SK-N-SH (cell line): ENCODE data around the gene SNRK. TPM values are rescaled to one million over a fixed set of nuclear protein-coding genes. Genes with fewer than 3 reads are reported as not detected.

Experiments
- CTCF ChIA-PET: fragments of 300-600, 350-600 bp; formaldehyde crosslinking; extraction: SDS; loops from one replicate; lab custom pipeline; 2021; lab: Yijun Ruan, JAX
- POLR2A ChIA-PET: fragments of 350-600 bp; sonication (Branson Sonifier 250); formaldehyde crosslinking; extraction: SDS; loops from one replicate; lab custom pipeline; 2020; ENCODE audit warnings: antibody characterized with exemption, inconsistent platforms; lab: Yijun Ruan, JAX
- DNase-seq: peaks from one replicate; pipeline ENCODE4 v3.0.0; 2012
- H2AFZ ChIP-seq: fragments of 200-600 bp; sonication (generic); 2 replicates; pipeline ENCODE4 v1.8.1; 2016; ENCODE audit warnings: antibody characterized with exemption, mild to moderate bottlenecking, low read depth
- H3F3A ChIP-seq: fragments of 200-600 bp; sonication (generic); replicated peaks from 2 replicates; pipeline ENCODE3; 2016; ENCODE audit warnings: antibody characterized with exemption, mild to moderate bottlenecking; ENCODE audit not compliant: insufficient read depth
- H3K27ac ChIP-seq, 2 experiments: fragments of 200-500 bp in 1 of 2; fragments of 200-600 bp in 1 of 2; sonication (Bioruptor generic) in 1 of 2; sonication (generic), shearing (Covaris generic) in 1 of 2; 2 replicates each; pipeline versions ENCODE4 v1.5.1 to v1.6.1; 2014 to 2016; ENCODE audit warnings: low read depth in 2 of 2, inconsistent platforms in 1 of 2, low read length in 1 of 2, mild to moderate bottlenecking in 1 of 2, mixed read lengths in 1 of 2
- H3K27me3 ChIP-seq: fragments of 200-600 bp; sonication (generic), shearing (Covaris generic); 2 replicates; pipeline ENCODE4 v1.6.1; 2016; ENCODE audit warnings: mixed run types; ENCODE audit not compliant: insufficient read depth
- H3K36me3 ChIP-seq, 2 experiments: fragments of 200-500 bp in 1 of 2; fragments of 200-600 bp in 1 of 2; sonication (Bioruptor generic) in 1 of 2; sonication (generic) in 1 of 2; replicated peaks in 1 of 2; 2 replicates each; pipeline versions ENCODE3 to v1.5.1; 2014 to 2016; ENCODE audit warnings: low read length in 1 of 2, mild to moderate bottlenecking in 1 of 2; ENCODE audit not compliant: insufficient read depth in 2 of 2, control insufficient read depth in 1 of 2
- H3K4me1 ChIP-seq, 2 experiments: fragments of 200-500 bp in 1 of 2; fragments of 200-600 bp in 1 of 2; sonication (Bioruptor generic) in 1 of 2; sonication (generic), shearing (Covaris generic) in 1 of 2; 2 replicates each; pipeline versions ENCODE4 v1.5.1 to v1.6.1; 2014 to 2016; ENCODE audit warnings: low read depth in 1 of 2, low read length in 1 of 2, mixed run types in 1 of 2; ENCODE audit not compliant: insufficient read depth in 2 of 2, control insufficient read depth in 1 of 2
- H3K4me2 ChIP-seq: fragments of 200-600 bp; sonication (generic), shearing (Covaris generic); 2 replicates; pipeline ENCODE4 v1.6.1; 2017; ENCODE audit warnings: mixed run types
- H3K4me3 ChIP-seq, 2 experiments: fragments of 200-500 bp in 1 of 2; fragments of 200-600 bp in 1 of 2; sonication (Bioruptor generic) in 1 of 2; sonication (generic), shearing (Covaris generic) in 1 of 2; 2 replicates each; pipeline versions ENCODE4 v1.5.1 to v1.8.1; 2014 to 2016; ENCODE audit warnings: low read depth in 2 of 2, inconsistent platforms in 1 of 2, low read length in 1 of 2, mild to moderate bottlenecking in 1 of 2, mixed read lengths in 1 of 2, moderate library complexity in 1 of 2
- H3K79me2 ChIP-seq: fragments of 200-600 bp; sonication (generic); 2 replicates; pipeline ENCODE4 v1.8.1; 2017; ENCODE audit warnings: mild to moderate bottlenecking; ENCODE audit not compliant: insufficient read depth
- H3K9ac ChIP-seq: fragments of 200-600 bp; sonication (generic); 2 replicates; pipeline ENCODE4 v1.6.1; 2017; ENCODE audit warnings: mixed run types
- H3K9me2 ChIP-seq: fragments of 200-600 bp; sonication (generic); 2 replicates; pipeline ENCODE4 v1.6.1; 2017; ENCODE audit warnings: mixed run types
- H3K9me3 ChIP-seq: fragments of 200-600 bp; sonication (generic); 2 replicates; pipeline ENCODE4 v1.6.1; 2017; ENCODE audit warnings: mixed run types, mild to moderate bottlenecking, moderate library complexity
- H4K20me1 ChIP-seq: fragments of 200-600 bp; sonication (generic); 2 replicates; pipeline ENCODE4 v1.6.1; 2017; ENCODE audit warnings: mild to moderate bottlenecking, mixed run types; ENCODE audit not compliant: insufficient read depth
- EZH2phosphoT487 ChIP-seq: fragments of 200-600 bp; sonication (generic); IDR thresholded peaks from 2 replicates; pipeline ENCODE4 v1.6.1; 2017; ENCODE audit warnings: low read depth, mixed run types, mild to moderate bottlenecking, antibody characterized with exemption, moderate library complexity, borderline replicate concordance
- FOSL2 ChIP-seq: IDR thresholded peaks from 2 replicates; pipeline ENCODE4 v1.4.0; 2012; ENCODE audit warnings: low read depth, mild to moderate bottlenecking, moderate library complexity, borderline replicate concordance
- FOXJ3 ChIP-seq: sonication (generic); formaldehyde crosslinking; IDR thresholded peaks from 2 replicates; pipeline ENCODE4 v1.5.1; 2020; ENCODE audit warnings: mild to moderate bottlenecking, missing genetic modification reagents
- FOXM1 ChIP-seq: IDR thresholded peaks from 2 replicates; pipeline ENCODE4 v1.4.0; 2012; ENCODE audit warnings: low read depth, mild to moderate bottlenecking
- GATA2 ChIP-seq: sonication (generic); formaldehyde crosslinking; IDR thresholded peaks from 2 replicates; pipeline ENCODE4 v1.5.0; 2020; ENCODE audit warnings: mild to moderate bottlenecking, missing genetic modification reagents
- MEF2A ChIP-seq: IDR thresholded peaks from 2 replicates; pipeline ENCODE4 v1.4.0; 2012; ENCODE audit warnings: low read depth, borderline replicate concordance
- MXI1 ChIP-seq: IDR thresholded peaks from 2 replicates; pipeline ENCODE4 v1.6.1; 2012; ENCODE audit warnings: mild to moderate bottlenecking, low read depth, low read length, improper control_type of control experiment
- RAD21 ChIP-seq: IDR thresholded peaks from 2 replicates; pipeline ENCODE4 v1.6.1; 2012; ENCODE audit warnings: mild to moderate bottlenecking, low read length
- REST ChIP-seq: IDR thresholded peaks from 2 replicates; pipeline ENCODE4 v1.6.1; 2012; ENCODE audit warnings: mild to moderate bottlenecking, low read depth, low read length, moderate library complexity
- RXRA ChIP-seq: IDR thresholded peaks from 2 replicates; pipeline ENCODE4 v1.4.0; 2012; ENCODE audit warnings: low read depth, mild to moderate bottlenecking, borderline replicate concordance
- SMC3 ChIP-seq: IDR thresholded peaks from 2 replicates; pipeline ENCODE4 v1.6.1; 2012; ENCODE audit warnings: low read depth, low read length, improper control_type of control experiment
- TAF1 ChIP-seq: IDR thresholded peaks from 2 replicates; pipeline ENCODE4 v1.6.1; 2012; ENCODE audit warnings: low read depth, mild to moderate bottlenecking, low read length, moderate library complexity, borderline replicate concordance
- TCF12 ChIP-seq: IDR thresholded peaks from 2 replicates; pipeline ENCODE4 v1.4.0; 2012
- TEAD4 ChIP-seq: IDR thresholded peaks from 2 replicates; pipeline ENCODE4 v1.4.0; 2012; ENCODE audit warnings: mild to moderate bottlenecking, borderline replicate concordance; ENCODE audit not compliant: insufficient read depth
- WGBS: methylation state at CpG from one replicate; pipeline ENCODE4 v1.1.6; 2017; ENCODE audit warnings: low lambda C conversion rate; 5-methylcytosine and 5-hydroxymethylcytosine counted together
- polyA plus RNA-seq, 3 experiments: library from polyadenylated mRNA; depleted of rRNA; stranded (reverse); fragments of >200 nt; gene quantifications; 2 replicates each; pipeline ENCODE4 v1.2.3, GENCODE V29; 2012
- TF ChIP-seq, protein P1 (sequence below): IDR thresholded peaks from 2 replicates; pipeline ENCODE4 v1.4.0; 2012; ENCODE audit warnings: low read depth, borderline replicate concordance
- TF ChIP-seq, protein P2 (sequence below): fragments of 200-600 bp; sonication (generic); IDR thresholded peaks from 2 replicates; pipeline ENCODE4 v1.6.1; 2017; ENCODE audit warnings: antibody characterized with exemption, mild to moderate bottlenecking, moderate library complexity

SNRK gene
- polyA plus RNA-seq, 1 of the 3 experiments (the other 2 are of a cell fraction), result 3.6 TPM

DNA sequence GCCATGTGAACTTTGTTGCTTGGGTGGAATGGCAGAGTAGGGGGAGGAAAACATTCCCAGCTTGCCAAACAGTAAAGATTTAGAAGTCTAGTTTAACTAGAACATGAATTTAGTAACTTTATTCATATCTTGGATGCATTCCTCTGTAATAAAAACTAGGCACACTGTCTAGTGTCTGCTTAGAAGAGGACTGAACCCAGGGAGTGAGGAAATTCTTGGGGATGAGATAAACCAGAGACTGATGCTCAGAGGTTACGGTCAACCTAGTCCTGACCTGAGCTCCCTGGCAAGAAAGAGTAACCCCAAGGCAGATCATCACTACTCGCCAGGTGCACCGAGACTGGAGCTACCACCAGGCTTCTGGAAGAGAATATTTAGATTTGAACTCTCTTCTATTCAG, 58.2 kb downstream of the SNRK start:
- H3K36me3 ChIP-seq, result peaks cover 70 to 74% of the 10 kb centered on the region in 2 experiments
- ChIA-PET CTCF (interaction anchor here (1.1 kb wide), 1 partner anchor 382 kb away, joined by 3 read pairs; no protein-coding TSS in a partner anchor), POLR2A (no interaction called here)
- H3K79me2 ChIP-seq, result no peaks in the 10 kb centered on the region; the same call in 1 of the 2 replicates
- TF ChIP-seq, protein P1, sequence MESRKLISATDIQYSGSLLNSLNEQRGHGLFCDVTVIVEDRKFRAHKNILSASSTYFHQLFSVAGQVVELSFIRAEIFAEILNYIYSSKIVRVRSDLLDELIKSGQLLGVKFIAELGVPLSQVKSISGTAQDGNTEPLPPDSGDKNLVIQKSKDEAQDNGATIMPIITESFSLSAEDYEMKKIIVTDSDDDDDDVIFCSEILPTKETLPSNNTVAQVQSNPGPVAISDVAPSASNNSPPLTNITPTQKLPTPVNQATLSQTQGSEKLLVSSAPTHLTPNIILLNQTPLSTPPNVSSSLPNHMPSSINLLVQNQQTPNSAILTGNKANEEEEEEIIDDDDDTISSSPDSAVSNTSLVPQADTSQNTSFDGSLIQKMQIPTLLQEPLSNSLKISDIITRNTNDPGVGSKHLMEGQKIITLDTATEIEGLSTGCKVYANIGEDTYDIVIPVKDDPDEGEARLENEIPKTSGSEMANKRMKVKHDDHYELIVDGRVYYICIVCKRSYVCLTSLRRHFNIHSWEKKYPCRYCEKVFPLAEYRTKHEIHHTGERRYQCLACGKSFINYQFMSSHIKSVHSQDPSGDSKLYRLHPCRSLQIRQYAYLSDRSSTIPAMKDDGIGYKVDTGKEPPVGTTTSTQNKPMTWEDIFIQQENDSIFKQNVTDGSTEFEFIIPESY, result no peak
- TF ChIP-seq FOSL2 (no peak), FOXJ3 (CRISPR knock-in tag) (no peak), FOXM1 (no peak), EZH2phosphoT487 (no peak), TEAD4 (no peak), REST (no peak), GATA2 (no peak), MXI1 (no peak), MEF2A (no peak)
- no peak overlapping the region for H3K4me2 ChIP-seq
- no peaks in the 10 kb centered on the region for H3K9me3 ChIP-seq
- 94% methylated on average over 3 of the region's 3 CpGs for whole genome bisulfite sequencing
- no peaks in the 10 kb centered on the region for H3K27me3 ChIP-seq
- H3K9ac ChIP-seq, result no peak overlapping the region
- no peak overlapping the region for H3K27ac ChIP-seq
- no peak overlapping the region for H2AFZ ChIP-seq
- no peaks in the 10 kb centered on the region for H4K20me1 ChIP-seq
- H3K4me3 ChIP-seq, result no peak overlapping the region
- H3K4me1 ChIP-seq, result peaks cover 0 to 6% of the 10 kb centered on the region in 2 experiments; a peak in 3 of 4 replicates
- no peaks in the 10 kb centered on the region for H3K9me2 ChIP-seq
- no peaks in the 10 kb centered on the region for H3F3A ChIP-seq
- no peak for DNase-seq

GRCh38 chr3:43345246-43345645, 58.9 kb downstream of the SNRK start:
- ChIA-PET POLR2A (no interaction called here), CTCF (interaction anchor here (1.1 kb wide), 1 partner anchor 383 kb away, joined by 3 read pairs; no protein-coding TSS in a partner anchor)
- Histone ChIP-seq H3F3A (no peaks in the 10 kb centered on the region), H3K27ac (no peak overlapping the region; a peak in 1 of 4 replicates), H3K36me3 (peaks cover 71 to 79% of the 10 kb centered on the region in 2 experiments), H3K9me2 (no peaks in the 10 kb centered on the region), H3K4me2 (no peak overlapping the region), H3K4me3 (no peak overlapping the region), H3K4me1 (peaks cover 0 to 10% of the 10 kb centered on the region in 2 experiments; a peak in 3 of 4 replicates), H3K9ac (no peak overlapping the region), H2AFZ (no peak overlapping the region), H4K20me1 (no peaks in the 10 kb centered on the region), H3K79me2 (no peaks in the 10 kb centered on the region; the same call in 1 of the 2 replicates), H3K9me3 (no peaks in the 10 kb centered on the region), H3K27me3 (no peaks in the 10 kb centered on the region)
- TF ChIP-seq EZH2phosphoT487 (no peak), SMC3 (no peak), FOXJ3 (CRISPR knock-in tag) (no peak), MXI1 (no peak), RAD21 (no peak), TAF1 (no peak), RXRA (no peak), TCF12 (no peak), REST (no peak)
- TF ChIP-seq, protein P2, sequence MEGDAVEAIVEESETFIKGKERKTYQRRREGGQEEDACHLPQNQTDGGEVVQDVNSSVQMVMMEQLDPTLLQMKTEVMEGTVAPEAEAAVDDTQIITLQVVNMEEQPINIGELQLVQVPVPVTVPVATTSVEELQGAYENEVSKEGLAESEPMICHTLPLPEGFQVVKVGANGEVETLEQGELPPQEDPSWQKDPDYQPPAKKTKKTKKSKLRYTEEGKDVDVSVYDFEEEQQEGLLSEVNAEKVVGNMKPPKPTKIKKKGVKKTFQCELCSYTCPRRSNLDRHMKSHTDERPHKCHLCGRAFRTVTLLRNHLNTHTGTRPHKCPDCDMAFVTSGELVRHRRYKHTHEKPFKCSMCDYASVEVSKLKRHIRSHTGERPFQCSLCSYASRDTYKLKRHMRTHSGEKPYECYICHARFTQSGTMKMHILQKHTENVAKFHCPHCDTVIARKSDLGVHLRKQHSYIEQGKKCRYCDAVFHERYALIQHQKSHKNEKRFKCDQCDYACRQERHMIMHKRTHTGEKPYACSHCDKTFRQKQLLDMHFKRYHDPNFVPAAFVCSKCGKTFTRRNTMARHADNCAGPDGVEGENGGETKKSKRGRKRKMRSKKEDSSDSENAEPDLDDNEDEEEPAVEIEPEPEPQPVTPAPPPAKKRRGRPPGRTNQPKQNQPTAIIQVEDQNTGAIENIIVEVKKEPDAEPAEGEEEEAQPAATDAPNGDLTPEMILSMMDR, result no peak
- 92% methylated on average over 4 of the region's 4 CpGs for WGBS
- no peak for DNase-seq
